Measurements from ENCODE around the gene TXN2. TPM values are rescaled to one million over a fixed set of nuclear protein-coding genes. Genes with fewer than 3 reads are reported as not detected.
"Not testable (repeated sequence)": the region's sequence is repeated elsewhere in the genome, so short reads cannot be mapped to it uniquely, and the experiment has no call there.

TXN2 gene
- polyA plus RNA-seq, 3 donors from 2014 or later: 134 to 239 (median 178) TPM

GRCh38 chr22:36457688-36458450, 23.6 kb downstream of the TXN2 start:
- DNase-seq: no peak
- H3K4me1 Mint-ChIP-seq: peaks cover 23 to 26% of the 10 kb centered on the region in 2 donors
- no peaks in the 10 kb centered on the region for H3K36me3 Mint-ChIP-seq
- no peaks in the 10 kb centered on the region for H3K9me3 Mint-ChIP-seq
- no peak overlapping the region for H3K4me3 Mint-ChIP-seq
- peaks cover 0 to 4% (median 0%) of the 10 kb centered on the region in 3 donors for H3K27me3 Mint-ChIP-seq (ENCODE audit: low read depth in 3 of 3)
- peak overlapping the region in 1 of 6 donors; percentile 50 for H3K27ac Mint-ChIP-seq

- Mint-ChIP-seq H3K27me3 (ENCODE audit: low read depth in 3 of 3) (peaks cover 0 to 15% (median 7%) of the 10 kb centered on the region in 3 donors), H3K9me3 (no peaks in the 10 kb centered on the region), H3K27ac (peak overlapping the region in 5 of 6 donors; percentile 71 to 91 (median 88)), H3K4me3 (peak overlapping the region in 4 of 5 donors; percentile 56 to 76 (median 72)), H3K36me3 (no peaks in the 10 kb centered on the region), H3K4me1 (peaks cover 37 to 40% of the 10 kb centered on the region in 2 donors)
- no peak for DNase-seq
Observed at GRCh38 chr22:36456464-36456845, 25.0 kb downstream of the TXN2 start.

GRCh38 chr22:36455571-36456463, 25.6 kb downstream of the TXN2 start:
- no peak for DNase-seq
- H3K27me3 Mint-ChIP-seq (ENCODE audit: low read depth in 3 of 3): peaks cover 0 to 17% (median 7%) of the 10 kb centered on the region in 3 donors
- H3K9me3 Mint-ChIP-seq: no peaks in the 10 kb centered on the region
- peak overlapping the region; percentile 56 to 76 (median 70) for H3K4me3 Mint-ChIP-seq
- H3K36me3 Mint-ChIP-seq: no peaks in the 10 kb centered on the region
- peaks cover 44 to 46% of the 10 kb centered on the region in 2 donors for H3K4me1 Mint-ChIP-seq
- peak overlapping the region; percentile 82 to 91 (median 88) for H3K27ac Mint-ChIP-seq

DNA sequence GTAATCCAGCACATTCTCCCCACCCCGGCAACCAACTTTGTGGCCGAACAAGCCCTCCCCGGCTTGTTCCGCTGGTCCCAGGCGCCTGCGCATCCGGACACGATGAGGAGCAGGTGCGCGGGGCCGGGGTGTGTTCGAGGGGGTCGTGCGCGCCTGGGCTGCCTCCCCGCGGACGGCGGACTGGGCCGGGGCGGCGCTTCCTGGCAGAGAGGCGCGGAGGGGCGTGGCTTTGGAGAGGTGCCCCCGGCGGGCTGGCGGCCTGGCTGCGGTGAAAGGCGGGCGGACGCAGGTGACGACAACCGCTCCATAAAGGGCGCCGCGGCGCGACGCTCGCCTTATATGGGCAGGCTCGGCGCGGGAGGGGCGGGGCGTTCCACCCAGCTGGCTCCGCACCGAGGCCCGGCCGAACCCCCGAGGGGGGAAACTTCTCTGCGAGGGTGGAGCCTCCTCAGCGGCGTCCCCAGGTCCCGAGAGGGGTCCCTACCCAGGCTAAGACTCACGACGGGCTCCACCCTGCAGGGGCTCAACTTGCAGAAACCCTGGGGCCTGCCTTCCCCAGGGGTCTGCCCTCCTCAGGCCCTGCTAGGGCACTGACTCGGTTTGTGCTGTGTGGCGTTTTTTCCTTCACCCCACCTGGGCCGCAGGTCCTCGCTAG, 26.4 kb downstream of the TXN2 start:
- Mint-ChIP-seq H3K27me3 (ENCODE audit: low read depth in 3 of 3) (peaks cover 0 to 17% (median 7%) of the 10 kb centered on the region in 3 donors), H3K27ac (peak overlapping the region; percentile 82 to 91 (median 88)), H3K4me3 (peak overlapping the region; percentile 67 to 76 (median 71)), H3K9me3 (no peaks in the 10 kb centered on the region), H3K4me1 (peaks cover 45 to 47% of the 10 kb centered on the region in 2 donors), H3K36me3 (no peaks in the 10 kb centered on the region)
- peak; percentile 96 for DNase-seq

DNA sequence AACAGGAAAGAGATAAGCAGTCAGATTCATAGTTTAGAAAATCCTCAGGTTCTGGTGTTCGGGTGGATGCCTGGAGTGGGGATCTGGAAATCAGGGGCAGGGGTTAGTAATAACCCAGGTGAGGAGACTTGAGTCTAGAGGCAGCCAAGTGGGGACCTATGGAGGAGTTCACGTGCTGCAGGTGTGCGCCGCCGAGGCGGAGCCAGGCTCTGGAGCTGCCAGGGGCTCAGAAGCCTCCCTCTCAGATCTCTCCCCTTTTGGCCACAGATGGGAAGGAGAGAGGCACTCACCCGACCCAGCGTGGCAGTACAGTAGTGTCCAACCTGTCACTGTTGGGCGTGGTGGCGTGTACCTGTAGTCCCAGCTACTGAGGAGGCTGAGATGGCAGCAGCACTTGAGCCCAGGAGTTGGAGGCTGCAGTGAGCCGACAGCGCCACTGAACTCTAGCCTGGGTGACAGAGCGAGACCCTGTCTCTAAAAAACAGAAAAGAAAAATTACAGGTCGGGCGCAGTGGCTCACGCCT, 27.5 kb downstream of the TXN2 start:
- no peaks in the 10 kb centered on the region for H3K9me3 Mint-ChIP-seq
- peak overlapping the region; percentile 67 to 76 (median 71) for H3K4me3 Mint-ChIP-seq
- peak overlapping the region; percentile 88 to 98 (median 90) for H3K27ac Mint-ChIP-seq
- peaks cover 0 to 17% (median 7%) of the 10 kb centered on the region in 3 donors for H3K27me3 Mint-ChIP-seq (ENCODE audit: low read depth in 3 of 3)
- no peak for DNase-seq
- H3K4me1 Mint-ChIP-seq: peaks cover 50 to 55% of the 10 kb centered on the region in 2 donors
- H3K36me3 Mint-ChIP-seq: no peaks in the 10 kb centered on the region

GRCh38 chr22:36452978-36453607, 28.3 kb downstream of the TXN2 start:
- Mint-ChIP-seq H3K4me1 (peaks cover 58 to 63% of the 10 kb centered on the region in 2 donors), H3K27me3 (ENCODE audit: low read depth in 3 of 3) (peaks cover 0 to 17% (median 7%) of the 10 kb centered on the region in 3 donors), H3K27ac (peak overlapping the region; percentile 88 to 98 (median 92)), H3K4me3 (peak overlapping the region; percentile 71 to 80 (median 74))
- not testable (repeated sequence) for H3K36me3 Mint-ChIP-seq, H3K9me3 Mint-ChIP-seq, DNase-seq

- Mint-ChIP-seq H3K4me3 (peak overlapping the region; percentile 71 to 80 (median 74)), H3K27me3 (ENCODE audit: low read depth in 3 of 3) (peaks cover 2 to 17% (median 7%) of the 10 kb centered on the region in 3 donors), H3K36me3 (no peaks in the 10 kb centered on the region), H3K27ac (peak overlapping the region; percentile 88 to 98 (median 92)), H3K4me1 (peaks cover 65 to 70% of the 10 kb centered on the region in 2 donors), H3K9me3 (no peaks in the 10 kb centered on the region)
- DNase-seq: no peak
Observed at GRCh38 chr22:36452250-36452977, 29.0 kb downstream of the TXN2 start.

DNA sequence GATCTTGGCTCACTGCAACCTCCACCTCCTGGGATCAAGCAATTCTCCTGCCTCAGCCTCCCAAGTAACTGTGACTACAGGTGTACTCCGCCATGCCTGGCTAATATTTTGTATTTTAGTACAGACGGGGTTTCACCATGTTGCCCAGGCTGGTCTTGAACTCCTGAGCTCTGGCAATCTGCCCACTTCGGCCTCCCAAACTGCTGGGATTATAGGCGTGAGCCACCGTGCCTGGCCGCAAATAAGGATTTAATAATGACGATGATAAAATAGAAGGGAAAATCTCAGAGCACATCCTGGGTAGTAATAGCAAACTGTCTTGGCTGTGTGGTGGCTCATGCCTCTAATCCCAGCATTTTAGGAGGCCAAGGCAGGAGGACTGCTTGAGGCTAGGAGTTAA, 30.5 kb downstream of the TXN2 start:
- Mint-ChIP-seq H3K27ac (peak overlapping the region; percentile 88 to 98 (median 92)), H3K4me3 (peak overlapping the region in 3 of 5 donors; percentile 47 to 74 (median 73)), H3K4me1 (peaks cover 67 to 73% of the 10 kb centered on the region in 2 donors), H3K27me3 (ENCODE audit: low read depth in 3 of 3) (peaks cover 5 to 17% (median 7%) of the 10 kb centered on the region in 3 donors)
- DNase-seq, H3K36me3 Mint-ChIP-seq, H3K9me3 Mint-ChIP-seq: not testable (repeated sequence)

- no peak for DNase-seq
- Mint-ChIP-seq H3K27ac (peak overlapping the region in 5 of 6 donors; percentile 32 to 85 (median 67)), H3K27me3 (ENCODE audit: low read depth in 3 of 3) (peaks cover 5 to 15% (median 7%) of the 10 kb centered on the region in 3 donors), H3K4me3 (no peak overlapping the region), H3K9me3 (no peaks in the 10 kb centered on the region), H3K4me1 (peaks cover 67 to 70% of the 10 kb centered on the region in 2 donors), H3K36me3 (no peaks in the 10 kb centered on the region)
Observed at GRCh38 chr22:36449596-36450175, 31.8 kb downstream of the TXN2 start.

DNA sequence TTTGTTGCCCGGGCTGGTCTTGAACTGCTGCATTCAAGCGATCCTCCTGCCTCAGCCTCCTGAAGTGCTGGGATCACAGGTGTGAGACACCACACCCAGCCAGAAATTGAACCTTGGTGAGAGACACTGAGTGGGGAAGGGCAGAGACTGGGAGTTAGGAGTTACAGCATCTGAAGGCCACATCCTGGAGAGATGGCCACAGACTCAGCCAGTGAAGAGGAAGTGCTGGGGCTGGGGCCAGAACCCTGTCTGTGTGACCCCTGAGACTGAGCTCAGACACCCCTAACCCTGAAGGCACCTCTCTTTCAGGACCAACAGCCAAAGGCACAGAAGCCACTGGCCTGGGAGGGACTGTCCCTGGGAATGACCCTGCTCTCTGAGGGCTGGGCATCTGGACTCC, 33.8 kb downstream of the TXN2 start:
- Mint-ChIP-seq H3K36me3 (no peaks in the 10 kb centered on the region), H3K4me3 (peak overlapping the region in 3 of 5 donors; percentile 47 to 51 (median 50)), H3K9me3 (no peaks in the 10 kb centered on the region), H3K27ac (peak overlapping the region; percentile 62 to 90 (median 84)), H3K4me1 (peaks cover 61 to 62% of the 10 kb centered on the region in 2 donors), H3K27me3 (ENCODE audit: low read depth in 3 of 3) (peaks cover 5 to 13% (median 7%) of the 10 kb centered on the region in 3 donors)
- DNase-seq: peak in 2 of 3 donors; percentile 21 to 38

- H3K27ac Mint-ChIP-seq: peak overlapping the region in 1 of 6 donors; percentile 34
- peaks cover 42% of the 10 kb centered on the region in 2 donors for H3K4me1 Mint-ChIP-seq
- no peak for DNase-seq
- H3K27me3 Mint-ChIP-seq (ENCODE audit: low read depth in 3 of 3): peaks cover 0 to 6% (median 2%) of the 10 kb centered on the region in 3 donors
- peaks cover 0 to 2% (median 0%) of the 10 kb centered on the region in 3 donors for H3K36me3 Mint-ChIP-seq
- no peak overlapping the region for H3K4me3 Mint-ChIP-seq
- no peaks in the 10 kb centered on the region for H3K9me3 Mint-ChIP-seq
Observed at GRCh38 chr22:36445158-36445668, 36.2 kb downstream of the TXN2 start.

Data from immature natural killer cell (primary cell).